HG03103 (cell line): Measurements from ENCODE around the gene H2AZ1.

Experiments used
- ATAC-seq: cut with Tn5 transposase; IDR thresholded peaks from one replicate; pipeline ENCODE4 v1.9.1; 2021; ENCODE audit warnings: low read depth; ENCODE audit not compliant: unreplicated experiment

The H2AZ1 gene

DNA sequence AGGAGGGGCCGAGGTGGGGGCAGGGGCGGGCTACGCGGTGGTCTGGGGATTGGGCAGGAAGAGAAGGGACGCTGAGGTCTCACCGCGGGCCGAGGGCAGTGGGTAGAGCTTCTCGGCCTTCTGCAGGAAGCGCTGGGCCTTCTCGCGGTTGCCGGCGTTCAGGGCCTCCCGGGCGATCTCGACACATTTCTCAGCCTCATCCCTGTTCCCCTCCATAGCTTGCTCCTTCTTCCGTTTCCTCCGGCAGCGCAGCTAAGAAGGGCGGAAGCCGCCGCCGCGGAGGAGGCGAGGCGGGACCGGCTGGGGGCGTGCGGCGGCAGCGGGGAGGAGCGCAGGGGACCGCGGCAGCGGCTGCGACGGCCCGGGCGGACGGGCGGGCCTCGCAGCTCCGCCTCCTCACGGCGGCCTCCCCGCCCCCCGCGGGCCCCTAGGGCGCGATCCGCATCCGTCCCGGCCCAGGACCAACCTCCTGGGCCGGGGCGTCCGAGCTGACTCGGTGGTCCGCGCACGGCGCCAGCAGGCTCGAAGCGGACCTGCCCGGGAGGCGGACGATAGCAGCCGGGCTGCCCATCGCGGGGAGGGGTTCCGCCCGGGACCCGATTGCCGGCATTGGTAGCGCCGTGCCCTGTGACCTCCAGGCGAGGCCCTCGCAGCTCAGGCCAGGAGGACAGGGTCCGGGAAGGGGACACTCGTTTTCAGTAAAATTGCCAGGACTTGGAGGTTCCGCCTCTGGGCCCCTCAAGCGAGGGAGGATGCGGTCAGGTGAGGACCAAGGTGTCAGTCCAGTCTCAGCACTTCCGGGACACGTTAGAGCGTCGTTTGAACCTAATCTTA lies 3.5 kb downstream of the H2AZ1 start, which contains the start of gene DNAJB14:
Gene DNAJB14 (minus strand): TSS at position 263 of the 834 bp plus-strand sequence. CDS start 47 bp downstream, at position 216.
- ATAC-seq = peak; percentile 33

DNA sequence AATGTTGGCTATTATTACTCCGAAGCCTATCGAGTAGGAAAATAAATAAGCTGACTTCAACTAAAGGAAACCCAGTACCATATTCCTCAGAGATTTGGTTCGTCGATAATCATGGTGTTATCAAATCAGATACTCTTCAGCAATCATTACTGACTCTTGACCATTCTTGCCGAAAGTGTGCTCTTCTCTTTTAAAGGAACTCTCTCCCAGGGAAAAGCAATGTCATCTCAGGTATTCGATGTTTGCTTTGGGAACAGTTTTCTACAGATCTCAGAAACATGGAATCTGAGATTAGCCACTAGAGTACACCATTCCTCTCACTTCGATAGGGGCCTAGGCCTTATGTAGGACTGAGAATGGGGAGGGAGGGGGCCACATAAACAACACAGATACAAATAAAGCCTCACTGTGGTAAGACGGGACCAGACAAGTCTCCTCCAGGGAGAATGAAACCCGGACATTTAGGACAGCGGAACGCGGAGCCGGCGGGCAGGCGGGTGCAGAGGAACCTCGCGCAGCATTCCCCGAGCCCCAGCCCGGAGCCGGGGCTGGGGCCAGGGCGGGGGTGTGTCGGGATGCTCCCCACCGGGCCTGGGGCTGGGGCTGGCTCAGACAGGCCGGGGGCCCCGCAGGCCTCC lies 4.2 kb downstream of the H2AZ1 start:
- ATAC-seq = peak; percentile 0

GRCh38 chr4:99943904-99944437 lies 6.1 kb downstream of the H2AZ1 start:
- ATAC-seq = no peak

DNA sequence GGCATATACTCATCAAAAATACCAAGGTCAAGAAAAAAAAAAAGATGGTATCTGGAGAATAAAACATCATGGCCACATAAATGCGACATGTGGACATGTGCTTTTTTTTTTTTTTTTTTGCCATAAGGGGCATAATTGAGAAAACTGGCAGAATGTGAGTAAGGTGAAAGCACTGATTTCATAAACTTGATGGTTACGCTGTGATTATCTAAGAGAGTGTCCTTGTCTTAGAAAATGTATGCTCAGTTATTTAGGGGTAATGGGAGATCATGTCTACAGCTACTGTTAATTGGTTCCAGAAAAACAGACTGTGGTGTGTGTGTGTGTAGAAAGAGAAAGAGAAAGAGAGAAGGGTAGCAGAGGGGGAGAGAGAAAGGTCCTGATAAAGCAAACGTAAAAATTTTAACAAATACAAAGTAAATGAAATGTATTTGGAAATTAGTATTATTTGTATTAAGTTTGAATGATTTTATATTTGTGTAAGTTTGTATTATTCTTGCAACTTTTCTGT lies 11.8 kb downstream of the H2AZ1 start:
- ATAC-seq = no peak

GRCh38 chr4:99934891-99935290 lies 15.2 kb downstream of the H2AZ1 start:
- ATAC-seq = no peak

- ATAC-seq = no peak
These were observed 22.5 kb downstream of the H2AZ1 start for GRCh38 chr4:99927566-99927965.

DNA sequence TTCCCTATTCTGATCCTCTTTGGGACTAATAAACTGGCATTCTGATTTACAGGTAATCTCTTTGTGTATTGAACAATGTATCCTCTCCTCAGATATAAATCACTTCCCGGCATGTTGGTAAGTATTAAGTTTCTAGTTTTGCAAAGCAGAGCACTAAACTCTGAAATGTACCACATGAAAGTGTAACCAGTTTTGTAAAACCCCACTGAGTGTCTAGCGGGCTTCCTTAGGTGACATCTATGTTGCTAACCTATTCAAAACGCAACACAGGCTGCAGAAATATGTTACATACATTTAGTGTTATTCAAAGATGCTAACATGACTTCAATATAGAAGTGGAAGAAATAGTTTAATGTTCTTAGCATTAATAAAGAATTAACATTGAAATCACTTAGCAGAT lies 28.9 kb downstream of the H2AZ1 start:
- no peak for ATAC-seq

GRCh38 chr4:99918656-99919055 lies 31.4 kb downstream of the H2AZ1 start:
- no peak for ATAC-seq

- no peak for ATAC-seq
These were observed 32.5 kb downstream of the H2AZ1 start for GRCh38 chr4:99917575-99917974.

DNA sequence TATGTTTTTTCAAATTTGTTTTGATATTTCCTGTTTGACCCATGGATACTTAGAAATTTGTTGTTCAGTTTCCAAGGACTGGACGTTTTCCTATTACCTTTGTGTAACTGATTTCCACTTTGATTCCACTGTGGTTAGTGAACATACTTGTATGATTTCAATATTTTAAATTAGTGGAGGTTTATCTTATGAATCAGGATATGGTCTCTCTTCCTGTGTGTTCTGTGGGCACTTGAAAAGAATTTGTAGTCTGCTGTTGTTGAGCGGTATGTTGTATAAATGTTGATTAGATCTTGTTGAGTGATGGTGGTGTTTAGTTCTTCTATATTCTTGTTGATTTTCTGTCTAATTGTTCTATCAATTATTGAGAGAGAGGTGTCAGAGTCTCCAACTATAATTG lies 34.6 kb downstream of the H2AZ1 start:
- ATAC-seq = no peak
